NCI-H187 treated with DMSO at 0.1 percent for 48 hours (cell line): ENCODE measurements around the gene NRDC.
"Not testable (repeated sequence)": the region's sequence is repeated elsewhere in the genome, so short reads cannot be mapped to it uniquely, and the experiment has no call there.

Source experiments
- DNase-seq: peaks from one replicate; lab custom pipeline; 2025; lab: John Stamatoyannopoulos, UW

Gene NRDC

DNA sequence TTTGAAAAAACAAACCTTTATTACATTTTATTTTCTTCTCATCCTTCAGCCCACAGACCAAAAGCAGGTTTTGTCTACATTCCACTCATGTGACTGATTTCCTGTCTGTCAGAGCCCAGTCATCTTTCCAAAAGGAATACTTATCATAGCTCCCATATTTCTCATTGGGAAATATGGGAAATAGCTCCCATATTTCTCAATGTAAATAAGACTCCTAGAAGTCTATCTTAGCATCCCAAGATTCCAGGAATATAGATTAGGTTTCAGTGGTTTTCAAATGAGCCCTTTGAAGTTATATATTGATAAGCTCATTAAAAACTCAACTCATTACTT, 19.1 kb upstream of the NRDC start:
- no peak for DNase-seq

DNA sequence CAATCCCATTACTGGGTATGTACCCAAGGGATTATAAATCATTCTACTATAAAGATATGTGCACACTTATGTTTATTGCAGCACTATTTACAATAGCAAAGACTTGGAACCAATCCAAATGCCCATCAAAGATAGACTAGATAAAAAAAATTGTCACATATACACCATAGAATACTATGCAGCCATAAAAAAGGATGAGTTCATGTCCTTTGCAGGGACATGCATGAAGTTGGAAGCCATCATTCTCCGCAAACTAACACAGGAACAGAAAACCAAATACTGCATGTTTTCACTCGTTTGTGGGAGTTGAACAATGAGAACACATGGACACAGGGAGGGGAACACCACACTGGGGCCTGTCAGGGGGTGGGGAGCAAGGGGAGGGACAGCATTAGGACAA, 16.2 kb upstream of the NRDC start:
- not testable (repeated sequence) for DNase-seq

DNA sequence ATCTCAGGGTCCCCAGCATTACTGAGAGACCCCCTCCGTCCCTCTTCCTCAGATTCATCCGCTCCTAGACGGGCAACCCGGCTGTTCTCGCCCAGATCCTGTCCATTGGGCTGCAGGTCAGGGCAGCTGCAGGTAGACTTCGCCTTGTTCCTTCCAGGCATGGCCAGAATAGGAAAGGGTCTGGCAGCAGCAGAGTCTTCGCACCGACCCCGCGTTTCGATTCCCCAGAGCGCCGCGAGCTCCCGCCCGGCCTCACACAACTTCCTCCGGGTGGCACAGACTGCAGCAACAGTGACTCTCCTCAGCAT, 265 bp downstream of the NRDC start:
- no peak for DNase-seq

DNA sequence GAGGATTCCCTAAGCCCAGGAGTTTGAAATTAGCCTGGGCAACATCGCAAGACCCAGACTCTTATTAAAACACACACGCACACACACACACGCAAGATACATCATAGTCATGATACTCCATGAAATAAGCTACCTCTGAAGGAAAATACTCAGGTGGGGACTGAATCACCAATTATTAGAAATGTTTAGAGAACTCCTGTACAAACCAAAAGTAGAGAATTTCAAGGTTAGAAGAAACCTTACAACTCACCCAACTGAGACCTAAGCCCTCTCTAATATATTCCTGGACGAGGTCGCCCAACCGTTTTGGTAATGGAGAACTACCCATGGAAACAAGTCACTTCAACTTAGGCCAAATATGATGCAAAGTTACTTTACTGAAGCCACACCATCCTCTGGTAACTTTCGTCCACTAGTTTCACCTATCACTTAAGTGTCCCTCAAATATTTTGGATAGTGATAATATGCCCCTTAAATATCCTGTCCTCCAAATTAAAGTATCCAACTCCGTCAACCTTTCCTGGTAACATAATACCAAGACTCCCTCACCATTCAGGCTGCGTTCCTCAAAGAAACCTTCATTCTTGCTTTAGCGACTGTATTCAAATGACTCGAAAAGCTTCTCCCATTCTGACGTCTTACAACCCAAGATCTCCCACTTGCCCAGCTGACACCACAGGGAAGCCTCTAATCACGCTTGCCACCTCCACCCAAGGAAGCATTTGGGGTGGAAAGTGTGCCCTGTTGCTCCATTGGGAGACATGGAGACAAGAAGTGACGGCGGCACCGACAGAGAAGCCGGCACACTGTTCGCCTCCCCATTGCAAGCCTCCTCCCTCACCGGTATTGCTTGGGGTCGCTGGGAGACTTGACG, 856 bp downstream of the NRDC start:
- DNase-seq: no peak

DNA sequence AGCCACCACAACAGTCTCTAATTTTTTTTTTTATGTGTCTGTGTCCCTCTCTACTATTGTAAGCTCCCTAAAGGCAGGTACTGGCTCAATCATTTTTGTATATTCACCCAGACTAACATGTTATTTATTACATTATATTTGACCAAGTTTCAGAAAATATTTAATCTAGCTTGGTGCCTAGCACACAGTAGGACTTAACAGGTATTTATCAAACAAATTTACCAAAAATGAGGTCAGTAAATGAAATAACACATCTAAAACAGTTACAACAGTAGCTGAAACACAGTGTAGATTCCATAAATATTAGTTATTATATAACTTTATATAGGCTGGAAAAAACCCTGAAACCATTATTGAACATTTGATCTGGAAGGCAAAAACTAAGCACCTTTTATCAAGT, 2.7 kb downstream of the NRDC start:
- DNase-seq: no peak

DNA sequence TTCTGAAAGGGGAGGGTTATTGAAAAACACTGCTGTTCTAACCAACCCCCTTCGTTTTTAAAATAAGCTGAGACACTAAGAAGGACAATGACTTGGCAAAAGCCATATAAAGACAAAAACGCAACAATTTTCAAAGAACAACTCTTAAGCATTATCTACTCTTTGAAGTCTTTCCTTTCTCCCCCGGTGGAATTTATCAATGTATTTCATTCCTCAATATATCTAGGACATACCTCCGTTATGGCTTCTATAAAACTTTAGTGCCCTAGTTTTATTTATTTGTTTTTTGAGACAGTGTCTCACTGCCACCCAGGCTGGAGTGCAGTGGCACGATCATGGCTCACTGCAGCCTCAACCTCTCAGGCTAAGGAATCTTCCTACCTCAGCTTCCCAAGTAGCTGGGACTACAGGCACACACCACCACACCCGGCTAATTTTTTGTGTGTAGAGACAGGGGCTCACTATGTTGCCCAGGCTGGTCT, 3.2 kb downstream of the NRDC start:
- no peak for DNase-seq

DNA sequence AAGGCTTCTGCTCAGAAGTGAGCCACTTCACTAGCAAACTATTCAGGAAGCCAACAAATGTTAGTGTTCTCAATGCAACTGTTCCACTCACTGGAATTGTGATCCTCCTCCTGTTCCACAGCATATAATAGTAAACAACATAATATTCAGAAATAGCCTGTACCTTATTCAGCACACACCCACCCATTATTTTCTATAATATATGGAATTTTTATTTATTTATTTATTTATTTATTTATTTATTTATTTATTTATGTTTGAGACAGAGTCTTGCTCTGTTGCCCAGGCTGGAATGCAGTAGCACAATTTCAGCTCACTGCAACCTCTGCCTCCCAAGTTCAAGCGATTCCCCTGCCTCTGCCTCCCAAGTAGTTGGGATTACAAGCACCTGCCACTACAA, 5.3 kb downstream of the NRDC start:
- DNase-seq: not testable (repeated sequence)

DNA sequence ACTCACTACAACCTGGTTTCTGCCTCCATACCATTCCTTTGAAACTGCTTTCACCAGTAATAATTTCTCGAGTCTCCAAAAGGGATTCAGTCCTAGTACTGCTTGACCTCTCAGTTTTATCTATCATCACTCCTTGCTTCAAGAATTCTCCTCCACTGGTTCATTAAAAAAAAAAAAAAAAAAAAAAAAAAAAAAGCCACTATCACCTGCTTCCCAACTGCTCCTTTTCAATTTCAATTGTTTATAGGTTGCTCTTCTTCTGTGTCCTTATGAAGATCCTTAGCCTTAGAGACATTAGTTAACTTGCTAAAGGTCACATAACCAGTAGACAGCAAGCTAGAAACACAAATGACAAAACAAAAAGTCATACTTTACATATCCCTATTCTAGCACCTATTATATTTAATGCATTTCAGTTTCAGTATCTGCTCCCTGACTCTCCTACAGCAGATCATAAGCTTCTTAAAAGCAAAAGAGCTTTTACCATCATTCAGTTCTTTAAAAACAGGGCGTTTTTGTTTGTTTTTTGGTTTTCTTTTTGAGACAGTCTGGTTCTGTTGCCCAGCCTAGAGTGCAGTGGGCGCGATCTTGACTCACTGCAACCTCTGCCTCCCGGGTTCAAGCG, 7.1 kb downstream of the NRDC start:
- DNase-seq: no peak

DNA sequence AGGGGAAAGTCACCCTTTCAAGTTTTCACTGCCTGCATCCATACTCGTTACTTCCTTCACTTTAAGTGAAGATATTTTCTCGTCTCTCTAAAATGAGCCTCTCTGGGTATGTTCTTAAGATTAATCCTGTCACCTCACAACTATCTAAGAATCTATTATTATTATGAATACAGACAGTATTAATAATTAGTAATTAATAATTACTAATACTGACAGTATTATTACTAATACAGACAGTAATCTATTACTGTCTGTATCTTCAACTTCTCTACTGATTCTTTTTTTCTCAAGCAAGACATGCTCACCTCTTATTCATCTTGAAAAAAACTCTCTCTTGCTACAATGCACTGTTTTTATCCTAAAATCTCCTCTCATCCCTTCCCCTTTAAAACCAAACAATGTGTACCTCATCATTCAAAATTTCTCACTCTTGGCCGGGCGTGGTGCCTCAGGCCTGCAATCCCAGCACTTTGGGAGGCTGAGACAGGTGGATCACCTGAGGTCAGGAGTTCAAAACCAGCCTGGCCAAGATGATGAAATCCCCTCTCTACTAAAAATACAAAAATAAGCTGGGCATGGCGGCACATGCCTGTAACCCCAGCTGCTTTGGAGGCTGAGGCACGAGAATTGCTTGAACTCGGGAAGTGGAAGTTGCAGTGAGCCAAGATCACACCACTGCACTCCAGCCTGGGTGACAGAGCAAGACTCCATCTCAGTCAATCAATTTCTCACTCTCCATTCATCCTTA, 7.8 kb downstream of the NRDC start:
- no peak for DNase-seq

DNA sequence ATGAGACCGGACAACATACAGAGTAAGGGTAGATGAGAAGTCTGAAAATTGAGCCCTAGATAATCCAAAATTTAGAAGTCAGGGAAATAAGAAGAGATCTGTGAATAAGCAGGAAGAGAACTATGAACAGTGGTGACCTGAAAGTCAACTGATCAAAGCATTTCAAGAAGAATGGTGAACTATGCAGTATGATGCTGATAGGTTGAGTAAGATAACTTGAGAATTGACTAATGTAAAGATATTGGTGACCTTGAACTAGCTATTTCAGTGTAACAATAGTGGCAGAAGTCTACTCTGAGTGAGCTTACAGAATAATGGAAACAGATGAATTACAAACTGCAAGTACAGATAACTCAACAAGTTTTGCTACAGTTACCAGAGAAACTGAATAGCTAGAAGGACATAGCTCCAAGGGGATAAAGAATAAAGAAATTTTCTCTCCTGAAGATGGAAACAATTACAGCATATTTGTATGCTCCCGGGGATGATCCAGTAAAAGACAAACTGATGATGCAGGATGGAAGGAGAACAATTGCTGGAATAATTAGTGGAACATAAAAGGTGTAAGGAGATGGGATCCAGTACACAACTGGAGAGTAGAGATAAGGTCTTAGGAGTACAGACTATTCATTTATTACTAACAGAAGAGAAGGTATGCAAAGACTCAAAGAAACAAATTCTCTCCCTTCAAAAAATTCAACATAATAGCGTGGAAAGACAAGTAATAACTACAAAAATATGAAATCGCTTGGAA, 10.9 kb downstream of the NRDC start:
- DNase-seq: no peak

DNA sequence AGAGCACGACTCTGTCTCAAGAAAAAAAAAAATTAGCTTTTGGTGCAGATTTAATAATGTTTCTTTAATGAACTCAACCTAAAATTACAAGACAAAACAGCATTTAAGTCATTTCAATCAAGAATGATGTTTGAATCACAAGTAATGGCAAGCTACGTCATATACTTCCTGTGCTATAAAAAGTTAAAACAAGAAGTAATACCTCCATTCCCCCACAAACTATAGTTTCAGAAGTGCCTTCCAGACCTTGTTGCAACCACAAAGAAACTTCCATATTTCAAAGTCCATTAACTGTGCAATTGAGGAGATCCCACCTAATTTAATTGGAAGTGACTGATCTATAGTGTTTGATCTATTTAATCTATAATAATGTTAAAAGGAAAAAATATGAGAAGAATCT, 15.1 kb downstream of the NRDC start:
- no peak for DNase-seq

DNA sequence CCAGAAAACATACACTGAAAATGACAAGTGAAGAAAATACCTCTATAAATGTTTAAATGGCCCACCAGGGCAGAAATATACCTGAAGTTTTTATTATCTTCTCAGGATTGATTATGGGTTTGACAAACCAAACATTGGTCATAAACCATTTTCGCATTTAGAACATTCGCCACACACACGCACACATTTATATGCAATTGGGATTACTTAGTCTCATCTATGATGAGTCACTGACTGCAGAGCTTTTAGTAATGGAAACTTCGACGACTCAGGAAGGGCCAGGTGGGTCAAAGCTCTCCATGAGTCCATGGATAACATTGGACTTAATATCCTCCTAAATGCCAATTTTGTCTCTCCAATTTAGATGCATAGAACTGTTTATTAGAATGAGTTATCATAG, 16.9 kb downstream of the NRDC start:
- no peak for DNase-seq

DNA sequence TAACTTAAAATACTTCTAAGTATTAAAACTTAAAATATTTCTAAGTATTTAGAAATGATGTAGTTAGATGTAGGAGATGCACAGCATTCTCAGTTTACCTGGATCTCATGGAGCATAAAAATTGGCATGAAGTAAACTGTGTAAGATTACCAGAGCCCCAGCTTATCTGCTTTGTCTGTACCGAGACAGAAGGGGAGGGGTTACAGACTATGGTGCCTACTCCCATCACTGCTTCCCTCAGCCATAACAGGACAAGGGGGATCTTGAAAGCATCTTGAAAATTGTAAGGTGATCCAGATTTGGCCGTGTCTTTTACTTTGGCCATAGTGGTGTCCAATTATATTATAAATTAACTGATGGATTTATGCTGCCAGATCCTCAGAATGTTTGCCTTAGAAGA, 18.8 kb downstream of the NRDC start:
- DNase-seq: no peak

DNA sequence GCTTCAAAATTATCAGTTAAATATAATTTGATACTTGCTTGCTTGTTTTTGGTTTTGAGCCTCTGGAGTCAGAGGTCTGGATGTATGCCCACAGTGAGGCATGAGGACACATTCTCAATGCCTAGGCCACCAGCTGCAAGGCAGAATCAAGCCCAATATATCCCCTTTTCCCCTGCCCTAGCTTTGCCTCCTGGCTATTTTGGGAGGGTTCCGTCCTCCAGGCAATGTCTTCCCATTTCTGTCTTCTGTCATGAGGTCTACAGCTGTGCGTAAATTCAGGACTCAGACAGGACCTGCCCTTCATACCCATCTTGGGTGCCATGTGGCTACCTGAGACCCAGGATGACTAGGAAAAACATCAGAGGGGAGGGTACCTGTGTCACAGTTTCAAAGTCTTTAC, 19.2 kb downstream of the NRDC start:
- no peak for DNase-seq

DNA sequence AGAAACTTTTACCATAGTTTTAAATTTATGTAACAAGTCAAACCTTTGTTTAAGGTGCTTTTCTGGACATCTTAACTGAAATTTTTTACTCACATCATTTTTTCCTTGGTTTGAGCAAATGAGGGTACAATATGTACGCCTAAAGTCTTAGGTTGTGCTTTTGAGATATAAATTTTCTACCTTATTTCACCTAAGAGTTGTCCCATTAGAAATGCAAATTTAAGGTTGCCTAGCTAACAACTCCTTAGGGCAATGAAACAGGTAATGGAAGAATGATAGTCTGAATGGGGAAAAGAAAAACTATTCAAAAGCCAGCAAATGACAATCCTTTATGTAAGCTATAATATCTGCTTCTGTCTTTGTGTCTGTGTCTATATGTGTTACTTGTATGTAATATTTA, 19.6 kb downstream of the NRDC start:
- DNase-seq: no peak

DNA sequence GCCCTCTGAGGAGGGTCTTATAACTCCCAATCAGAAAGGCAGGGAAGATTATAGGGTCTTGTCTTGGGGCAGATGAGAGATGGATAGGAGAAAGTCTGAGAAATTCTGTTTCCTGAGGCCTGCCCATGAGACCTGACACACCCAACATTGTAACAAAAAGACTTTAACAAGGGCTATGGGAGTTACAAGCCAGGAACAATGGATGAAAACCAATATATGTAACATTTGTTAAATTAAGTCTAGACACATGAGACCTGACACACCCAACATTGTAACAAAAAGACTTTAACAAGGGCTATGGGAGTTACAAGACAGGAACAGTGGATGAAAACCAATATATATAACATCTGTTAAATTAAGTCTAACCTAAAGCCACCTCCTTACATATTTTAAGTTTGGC, 21.8 kb downstream of the NRDC start:
- DNase-seq: no peak

DNA sequence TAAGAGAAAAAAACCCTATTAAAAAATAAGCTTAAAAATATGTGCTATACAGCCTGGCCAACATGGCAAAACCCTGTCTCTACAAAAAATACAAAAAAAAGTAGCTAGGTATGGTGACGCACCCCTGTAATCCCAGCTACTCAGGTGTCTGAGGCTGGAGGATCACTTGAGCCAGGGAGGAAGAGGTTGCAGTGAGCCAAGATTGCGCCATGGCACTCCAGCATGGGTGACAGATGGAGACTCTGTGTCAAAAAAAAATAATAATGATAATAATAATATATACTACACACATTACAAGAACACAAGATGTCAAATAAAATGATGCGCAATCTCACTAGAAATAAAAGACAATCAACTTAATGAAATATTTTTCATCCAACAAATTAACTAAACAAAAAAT, 22.9 kb downstream of the NRDC start:
- DNase-seq: no peak

DNA sequence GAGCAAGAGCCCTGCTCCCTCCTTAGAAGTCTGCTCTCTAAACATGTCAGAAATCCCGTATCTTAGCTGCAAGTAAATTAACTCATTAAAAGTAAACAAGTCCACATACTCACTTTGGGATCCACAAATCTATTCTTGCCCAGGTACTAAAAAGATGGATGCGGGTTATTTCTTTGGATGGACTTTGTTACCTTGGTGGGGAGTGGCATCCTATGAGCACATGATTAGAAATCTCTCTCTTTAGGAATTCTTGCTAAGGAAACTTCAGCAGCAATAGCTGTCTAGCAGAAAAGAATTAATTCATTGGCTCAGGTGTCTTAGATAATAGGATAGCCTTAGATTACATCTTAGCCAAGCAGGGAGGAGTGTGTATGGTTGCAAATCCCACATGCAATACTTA, 25.2 kb downstream of the NRDC start:
- DNase-seq: no peak

DNA sequence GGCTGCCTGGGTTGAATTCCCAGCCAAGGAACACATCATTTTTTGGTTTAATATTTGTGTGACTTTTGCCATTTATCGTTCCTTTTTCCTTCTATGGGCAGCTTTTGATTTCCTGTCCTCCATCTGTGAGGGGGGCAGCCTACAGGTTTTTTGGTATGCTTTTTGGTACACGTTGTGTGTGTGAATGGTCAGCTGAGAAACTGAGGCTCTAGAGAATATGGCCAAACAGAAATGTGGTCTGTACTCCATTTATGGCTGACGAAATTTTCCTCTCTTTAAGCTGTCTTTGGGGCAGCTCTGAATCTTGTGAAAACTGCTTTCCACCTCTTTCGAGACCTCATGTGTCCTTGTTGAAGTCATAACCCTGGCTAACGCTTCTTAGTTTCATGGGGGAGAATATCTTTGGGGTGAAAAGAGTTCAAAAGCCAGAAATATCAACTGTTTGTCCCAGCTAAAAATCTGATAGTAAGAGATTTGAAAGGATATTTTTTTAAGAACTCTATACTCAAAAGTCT, 26.6 kb downstream of the NRDC start:
- no peak for DNase-seq

DNA sequence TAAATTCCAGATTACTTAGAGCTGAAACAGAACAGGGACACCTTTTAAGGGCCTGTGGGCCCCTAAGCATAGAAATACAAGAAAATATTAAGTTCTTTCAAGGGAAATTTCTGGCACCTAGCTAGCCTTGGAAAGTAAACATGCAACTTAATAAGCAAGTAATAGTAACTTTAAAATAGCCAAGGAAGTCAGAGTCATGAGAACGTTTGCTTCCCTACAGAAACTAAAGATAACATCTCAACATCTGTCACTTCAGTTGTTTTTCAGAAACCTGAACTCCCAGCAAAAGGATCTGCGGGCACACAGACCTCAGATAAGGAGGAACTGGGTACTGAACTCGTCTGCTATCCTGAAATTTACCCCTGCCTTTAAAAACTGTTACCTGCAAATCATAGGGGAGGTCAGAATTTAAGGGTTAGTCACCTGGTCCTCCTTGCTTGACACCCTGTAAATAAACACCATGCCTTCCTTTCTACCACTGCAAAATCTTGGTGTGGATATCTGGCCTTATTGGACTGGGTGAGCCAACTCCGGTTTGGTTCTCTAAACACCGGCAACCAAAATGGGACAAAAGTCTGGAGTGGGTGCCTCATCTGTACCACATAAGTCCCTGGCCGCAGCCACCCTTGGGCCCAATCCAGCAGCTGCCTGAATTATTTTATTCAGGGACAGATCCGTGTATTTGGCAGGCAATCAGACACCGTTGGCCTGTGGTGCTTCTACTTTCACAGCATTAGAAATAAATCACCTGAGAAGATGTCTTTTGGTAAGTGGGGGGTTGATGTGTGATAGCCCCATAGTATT, 27.9 kb downstream of the NRDC start:
- DNase-seq: no peak

DNA sequence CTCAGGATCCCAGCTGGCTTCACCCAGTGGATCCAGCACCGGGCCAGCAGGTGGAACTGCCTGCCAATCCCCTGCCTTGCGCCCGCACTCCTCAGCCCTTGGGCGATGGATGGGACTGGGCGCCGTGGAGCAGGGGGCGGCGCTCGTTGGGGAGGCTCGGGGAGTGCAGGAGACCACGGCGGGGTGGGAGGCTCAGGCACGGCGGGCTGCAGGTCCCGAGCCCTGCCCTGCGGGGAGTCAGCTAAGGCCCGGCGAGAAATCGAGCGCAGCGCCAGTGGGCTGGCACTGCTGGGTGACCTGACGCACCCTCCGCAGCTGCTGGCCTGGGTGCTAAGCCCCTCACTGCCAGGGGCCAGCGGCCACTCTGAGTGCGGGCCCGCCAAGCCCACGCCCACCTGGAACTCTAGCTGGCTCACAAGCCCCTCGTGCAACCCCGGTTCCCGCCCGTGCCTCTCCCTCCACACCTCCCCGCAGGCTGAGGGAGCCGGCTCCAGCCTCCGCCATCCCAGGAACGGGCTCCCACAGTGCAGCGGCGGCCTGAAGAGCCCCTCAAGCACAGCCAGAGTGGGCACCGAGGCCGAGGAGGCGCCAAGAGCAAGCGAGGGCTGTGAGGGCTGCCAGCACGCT, 31.1 kb downstream of the NRDC start:
- DNase-seq: no peak
